Measurements from ENCODE around the gene FIGLA.

Gene FIGLA

GRCh38 chr2:70828115-70828514 is 37.7 kb upstream of the FIGLA start:
- no peak overlapping the region for H3K27ac ChIP-seq (ENCODE audit: low read length)
- no peaks in the 10 kb centered on the region for H3K36me3 ChIP-seq (ENCODE audit: insufficient read depth, low read depth, low read length)
- no peaks in the 10 kb centered on the region for H3K27me3 ChIP-seq (ENCODE audit: insufficient read depth, low read length)
- H3K4me1 ChIP-seq (ENCODE audit: insufficient read depth, low read length) = no peaks in the 10 kb centered on the region
- no peak overlapping the region for H3K4me3 ChIP-seq (ENCODE audit: low read length)
- no peaks in the 10 kb centered on the region for H3K9me3 ChIP-seq (ENCODE audit: insufficient read depth, low read depth, low read length)
- H3K9ac ChIP-seq (ENCODE audit: low read depth, low read length) = no peak overlapping the region

- no peaks in the 10 kb centered on the region for H3K9me3 ChIP-seq (ENCODE audit: insufficient read depth, low read depth, low read length)
- no peaks in the 10 kb centered on the region for H3K4me1 ChIP-seq (ENCODE audit: insufficient read depth, low read length)
- no peaks in the 10 kb centered on the region for H3K36me3 ChIP-seq (ENCODE audit: insufficient read depth, low read depth, low read length)
- no peaks in the 10 kb centered on the region for H3K27me3 ChIP-seq (ENCODE audit: insufficient read depth, low read length)
- no peak overlapping the region for H3K27ac ChIP-seq (ENCODE audit: low read length)
- H3K9ac ChIP-seq (ENCODE audit: low read depth, low read length) = no peak overlapping the region
- no peak overlapping the region for H3K4me3 ChIP-seq (ENCODE audit: low read length)
These were observed 36.9 kb upstream of the FIGLA start for GRCh38 chr2:70827388-70827787.

GRCh38 chr2:70826696-70827350 is 36.4 kb upstream of the FIGLA start:
- Histone ChIP-seq H3K4me3 (ENCODE audit: low read length) (no peak overlapping the region), H3K9ac (ENCODE audit: low read depth, low read length) (no peak overlapping the region), H3K36me3 (ENCODE audit: insufficient read depth, low read depth, low read length) (no peaks in the 10 kb centered on the region), H3K27me3 (ENCODE audit: insufficient read depth, low read length) (no peaks in the 10 kb centered on the region), H3K4me1 (ENCODE audit: insufficient read depth, low read length) (no peaks in the 10 kb centered on the region), H3K9me3 (ENCODE audit: insufficient read depth, low read depth, low read length) (no peaks in the 10 kb centered on the region), H3K27ac (ENCODE audit: low read length) (no peak overlapping the region)

GRCh38 chr2:70823249-70823648 is 32.8 kb upstream of the FIGLA start:
- Histone ChIP-seq H3K4me3 (ENCODE audit: low read length) (no peak overlapping the region), H3K36me3 (ENCODE audit: insufficient read depth, low read depth, low read length) (no peaks in the 10 kb centered on the region), H3K4me1 (ENCODE audit: insufficient read depth, low read length) (no peaks in the 10 kb centered on the region; the same call in 1 of the 2 replicates), H3K9ac (ENCODE audit: low read depth, low read length) (no peak overlapping the region; the same call in 1 of the 2 replicates), H3K27me3 (ENCODE audit: insufficient read depth, low read length) (no peaks in the 10 kb centered on the region; the same call in 1 of the 2 replicates), H3K27ac (ENCODE audit: low read length) (no peak overlapping the region), H3K9me3 (ENCODE audit: insufficient read depth, low read depth, low read length) (no peaks in the 10 kb centered on the region)

- Histone ChIP-seq H3K36me3 (ENCODE audit: insufficient read depth, low read depth, low read length) (no peaks in the 10 kb centered on the region), H3K4me3 (ENCODE audit: low read length) (no peak overlapping the region), H3K4me1 (ENCODE audit: insufficient read depth, low read length) (no peaks in the 10 kb centered on the region; the same call in 1 of the 2 replicates), H3K9me3 (ENCODE audit: insufficient read depth, low read depth, low read length) (no peaks in the 10 kb centered on the region), H3K27ac (ENCODE audit: low read length) (no peak overlapping the region), H3K27me3 (ENCODE audit: insufficient read depth, low read length) (no peaks in the 10 kb centered on the region; the same call in 1 of the 2 replicates), H3K9ac (ENCODE audit: low read depth, low read length) (no peak overlapping the region)
These were observed 32.4 kb upstream of the FIGLA start for GRCh38 chr2:70822843-70823242.

GRCh38 chr2:70820499-70820898 is 30.1 kb upstream of the FIGLA start, which contains the start of gene CLEC4F:
Gene CLEC4F, minus strand, starts transcription at chr2:70820599. Its CDS starts 76 bp downstream, at chr2:70820523.
- H3K27ac ChIP-seq (ENCODE audit: low read length) = no peak within 1 kb of the TSS
- H3K4me3 ChIP-seq (ENCODE audit: low read length) = no peak within 1 kb of the TSS
- no peak within 1 kb of the TSS for H3K9ac ChIP-seq (ENCODE audit: low read depth, low read length)
- H3K9me3 ChIP-seq (ENCODE audit: insufficient read depth, low read depth, low read length) = no peaks in the 10 kb centered on the region
- no peaks in the 10 kb centered on the region for H3K36me3 ChIP-seq (ENCODE audit: insufficient read depth, low read depth, low read length)
- no peaks in the 10 kb centered on the region; the same call in 1 of the 2 replicates for H3K4me1 ChIP-seq (ENCODE audit: insufficient read depth, low read length)
- no peaks in the 10 kb centered on the region; the same call in 1 of the 2 replicates for H3K27me3 ChIP-seq (ENCODE audit: insufficient read depth, low read length)

- Histone ChIP-seq H3K27ac (ENCODE audit: low read length) (no peak overlapping the region), H3K4me3 (ENCODE audit: low read length) (no peak overlapping the region), H3K9ac (ENCODE audit: low read depth, low read length) (no peak overlapping the region), H3K9me3 (ENCODE audit: insufficient read depth, low read depth, low read length) (no peaks in the 10 kb centered on the region), H3K27me3 (ENCODE audit: insufficient read depth, low read length) (peaks cover 12% of the 10 kb centered on the region), H3K36me3 (ENCODE audit: insufficient read depth, low read depth, low read length) (no peaks in the 10 kb centered on the region), H3K4me1 (ENCODE audit: insufficient read depth, low read length) (no peaks in the 10 kb centered on the region; the same call in 1 of the 2 replicates)
These were observed 27.0 kb upstream of the FIGLA start for GRCh38 chr2:70817284-70817954.

GRCh38 chr2:70816726-70817125 is 26.3 kb upstream of the FIGLA start:
- Histone ChIP-seq H3K27ac (ENCODE audit: low read length) (no peak overlapping the region), H3K4me1 (ENCODE audit: insufficient read depth, low read length) (no peaks in the 10 kb centered on the region; the same call in 1 of the 2 replicates), H3K9me3 (ENCODE audit: insufficient read depth, low read depth, low read length) (no peaks in the 10 kb centered on the region), H3K27me3 (ENCODE audit: insufficient read depth, low read length) (peaks cover 12% of the 10 kb centered on the region), H3K9ac (ENCODE audit: low read depth, low read length) (no peak overlapping the region), H3K36me3 (ENCODE audit: insufficient read depth, low read depth, low read length) (no peaks in the 10 kb centered on the region), H3K4me3 (ENCODE audit: low read length) (no peak overlapping the region)

- H3K4me3 ChIP-seq (ENCODE audit: low read length) = no peak overlapping the region
- no peaks in the 10 kb centered on the region for H3K36me3 ChIP-seq (ENCODE audit: insufficient read depth, low read depth, low read length)
- no peaks in the 10 kb centered on the region for H3K4me1 ChIP-seq (ENCODE audit: insufficient read depth, low read length)
- no peak overlapping the region for H3K27ac ChIP-seq (ENCODE audit: low read length)
- H3K27me3 ChIP-seq (ENCODE audit: insufficient read depth, low read length) = peaks cover 7% of the 10 kb centered on the region
- no peaks in the 10 kb centered on the region for H3K9me3 ChIP-seq (ENCODE audit: insufficient read depth, low read depth, low read length)
- no peak overlapping the region for H3K9ac ChIP-seq (ENCODE audit: low read depth, low read length)
These were observed 18.8 kb upstream of the FIGLA start for GRCh38 chr2:70808983-70809958.

- H3K27me3 ChIP-seq (ENCODE audit: insufficient read depth, low read length) = peaks cover 2% of the 10 kb centered on the region; the same call in 1 of the 2 replicates
- H3K36me3 ChIP-seq (ENCODE audit: insufficient read depth, low read depth, low read length) = no peaks in the 10 kb centered on the region
- no peaks in the 10 kb centered on the region for H3K9me3 ChIP-seq (ENCODE audit: insufficient read depth, low read depth, low read length)
- no peak overlapping the region for H3K27ac ChIP-seq (ENCODE audit: low read length)
- H3K4me1 ChIP-seq (ENCODE audit: insufficient read depth, low read length) = no peaks in the 10 kb centered on the region
- no peak overlapping the region for H3K9ac ChIP-seq (ENCODE audit: low read depth, low read length)
- no peak overlapping the region for H3K4me3 ChIP-seq (ENCODE audit: low read length)
These were observed 17.3 kb upstream of the FIGLA start for GRCh38 chr2:70807828-70808118.

GRCh38 chr2:70807102-70807827 is 16.8 kb upstream of the FIGLA start:
- Histone ChIP-seq H3K36me3 (ENCODE audit: insufficient read depth, low read depth, low read length) (no peaks in the 10 kb centered on the region), H3K9me3 (ENCODE audit: insufficient read depth, low read depth, low read length) (no peaks in the 10 kb centered on the region), H3K9ac (ENCODE audit: low read depth, low read length) (no peak overlapping the region), H3K4me1 (ENCODE audit: insufficient read depth, low read length) (no peaks in the 10 kb centered on the region), H3K27me3 (ENCODE audit: insufficient read depth, low read length) (peaks cover 1% of the 10 kb centered on the region; the same call in 1 of the 2 replicates), H3K4me3 (ENCODE audit: low read length) (no peak overlapping the region), H3K27ac (ENCODE audit: low read length) (no peak overlapping the region)

Measured in iPS-20b (cell line).